ENCODE results near the gene SLC26A6.

GRCh38 chr3:48591886-48592518, 43.3 kb downstream of the SLC26A6 start:
- TF ChIP-seq CTCF (IDR thresholded peaks at IDR 0.05; ENCODE audit: insufficient read depth, low read length) (no peak), POLR2AphosphoS5 (IDR thresholded peaks at IDR 0.05; ENCODE audit: low read depth) (no peak), GABPA (IDR thresholded peaks at IDR 0.05; ENCODE audit: low read depth) (no peak)
